ENCODE data around the gene TSPAN9.

DNA sequence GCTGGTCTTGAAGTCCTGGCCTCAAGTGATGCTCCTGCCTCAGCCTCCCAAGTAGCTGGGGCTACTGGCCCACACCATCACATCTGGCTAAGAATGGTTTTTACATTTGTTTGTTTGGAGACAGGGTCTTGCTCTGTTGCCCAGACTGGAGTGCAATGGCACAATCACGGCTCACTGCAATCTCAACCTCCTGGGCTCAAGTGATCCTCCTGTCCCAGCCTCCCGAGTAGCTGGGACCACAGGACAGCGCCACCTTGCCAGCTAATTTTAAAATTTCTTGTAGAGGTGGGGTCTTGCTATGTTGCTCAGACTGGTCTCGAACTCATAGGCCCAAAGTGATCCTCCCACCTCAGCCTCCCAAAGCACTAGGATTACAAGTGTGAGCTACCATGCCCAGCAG is 28.6 kb upstream of the TSPAN9 start:
- TF ChIP-seq RAD21 (IDR thresholded peaks at IDR 0.05) (no peak), SP1 (IDR thresholded peaks at IDR 0.05) (no peak), HNF4G (IDR thresholded peaks at IDR 0.05) (no peak), FOXA2 (IDR thresholded peaks at IDR 0.05) (no peak), TAF1 (conservative IDR thresholded peaks at IDR 0.05) (no peak)
- TF ChIP-seq, protein P1, sequence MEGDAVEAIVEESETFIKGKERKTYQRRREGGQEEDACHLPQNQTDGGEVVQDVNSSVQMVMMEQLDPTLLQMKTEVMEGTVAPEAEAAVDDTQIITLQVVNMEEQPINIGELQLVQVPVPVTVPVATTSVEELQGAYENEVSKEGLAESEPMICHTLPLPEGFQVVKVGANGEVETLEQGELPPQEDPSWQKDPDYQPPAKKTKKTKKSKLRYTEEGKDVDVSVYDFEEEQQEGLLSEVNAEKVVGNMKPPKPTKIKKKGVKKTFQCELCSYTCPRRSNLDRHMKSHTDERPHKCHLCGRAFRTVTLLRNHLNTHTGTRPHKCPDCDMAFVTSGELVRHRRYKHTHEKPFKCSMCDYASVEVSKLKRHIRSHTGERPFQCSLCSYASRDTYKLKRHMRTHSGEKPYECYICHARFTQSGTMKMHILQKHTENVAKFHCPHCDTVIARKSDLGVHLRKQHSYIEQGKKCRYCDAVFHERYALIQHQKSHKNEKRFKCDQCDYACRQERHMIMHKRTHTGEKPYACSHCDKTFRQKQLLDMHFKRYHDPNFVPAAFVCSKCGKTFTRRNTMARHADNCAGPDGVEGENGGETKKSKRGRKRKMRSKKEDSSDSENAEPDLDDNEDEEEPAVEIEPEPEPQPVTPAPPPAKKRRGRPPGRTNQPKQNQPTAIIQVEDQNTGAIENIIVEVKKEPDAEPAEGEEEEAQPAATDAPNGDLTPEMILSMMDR (IDR thresholded peaks at IDR 0.05; ENCODE audit: low read depth, low read length, missing input control) = no peak
- TF ChIP-seq, protein P2, sequence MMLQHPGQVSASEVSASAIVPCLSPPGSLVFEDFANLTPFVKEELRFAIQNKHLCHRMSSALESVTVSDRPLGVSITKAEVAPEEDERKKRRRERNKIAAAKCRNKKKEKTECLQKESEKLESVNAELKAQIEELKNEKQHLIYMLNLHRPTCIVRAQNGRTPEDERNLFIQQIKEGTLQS (IDR thresholded peaks at IDR 0.05) = no peak
- TF ChIP-seq, protein P3, sequence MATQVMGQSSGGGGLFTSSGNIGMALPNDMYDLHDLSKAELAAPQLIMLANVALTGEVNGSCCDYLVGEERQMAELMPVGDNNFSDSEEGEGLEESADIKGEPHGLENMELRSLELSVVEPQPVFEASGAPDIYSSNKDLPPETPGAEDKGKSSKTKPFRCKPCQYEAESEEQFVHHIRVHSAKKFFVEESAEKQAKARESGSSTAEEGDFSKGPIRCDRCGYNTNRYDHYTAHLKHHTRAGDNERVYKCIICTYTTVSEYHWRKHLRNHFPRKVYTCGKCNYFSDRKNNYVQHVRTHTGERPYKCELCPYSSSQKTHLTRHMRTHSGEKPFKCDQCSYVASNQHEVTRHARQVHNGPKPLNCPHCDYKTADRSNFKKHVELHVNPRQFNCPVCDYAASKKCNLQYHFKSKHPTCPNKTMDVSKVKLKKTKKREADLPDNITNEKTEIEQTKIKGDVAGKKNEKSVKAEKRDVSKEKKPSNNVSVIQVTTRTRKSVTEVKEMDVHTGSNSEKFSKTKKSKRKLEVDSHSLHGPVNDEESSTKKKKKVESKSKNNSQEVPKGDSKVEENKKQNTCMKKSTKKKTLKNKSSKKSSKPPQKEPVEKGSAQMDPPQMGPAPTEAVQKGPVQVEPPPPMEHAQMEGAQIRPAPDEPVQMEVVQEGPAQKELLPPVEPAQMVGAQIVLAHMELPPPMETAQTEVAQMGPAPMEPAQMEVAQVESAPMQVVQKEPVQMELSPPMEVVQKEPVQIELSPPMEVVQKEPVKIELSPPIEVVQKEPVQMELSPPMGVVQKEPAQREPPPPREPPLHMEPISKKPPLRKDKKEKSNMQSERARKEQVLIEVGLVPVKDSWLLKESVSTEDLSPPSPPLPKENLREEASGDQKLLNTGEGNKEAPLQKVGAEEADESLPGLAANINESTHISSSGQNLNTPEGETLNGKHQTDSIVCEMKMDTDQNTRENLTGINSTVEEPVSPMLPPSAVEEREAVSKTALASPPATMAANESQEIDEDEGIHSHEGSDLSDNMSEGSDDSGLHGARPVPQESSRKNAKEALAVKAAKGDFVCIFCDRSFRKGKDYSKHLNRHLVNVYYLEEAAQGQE (IDR thresholded peaks at IDR 0.05) = no peak

Measured in liver (tissue), 3 donors.